GM19395 (cell line): ENCODE measurements around the gene PNMT.
"Not testable (repeated sequence)": the region's sequence is repeated elsewhere in the genome, so short reads cannot be mapped to it uniquely, and the experiment has no call there.

ENCODE experiments used
- ATAC-seq: cut with Tn5 transposase; IDR thresholded peaks from one replicate; pipeline ENCODE4 v1.9.1; 2021; ENCODE audit warnings: mild to moderate bottlenecking, moderate library complexity; ENCODE audit not compliant: unreplicated experiment

Gene PNMT

DNA sequence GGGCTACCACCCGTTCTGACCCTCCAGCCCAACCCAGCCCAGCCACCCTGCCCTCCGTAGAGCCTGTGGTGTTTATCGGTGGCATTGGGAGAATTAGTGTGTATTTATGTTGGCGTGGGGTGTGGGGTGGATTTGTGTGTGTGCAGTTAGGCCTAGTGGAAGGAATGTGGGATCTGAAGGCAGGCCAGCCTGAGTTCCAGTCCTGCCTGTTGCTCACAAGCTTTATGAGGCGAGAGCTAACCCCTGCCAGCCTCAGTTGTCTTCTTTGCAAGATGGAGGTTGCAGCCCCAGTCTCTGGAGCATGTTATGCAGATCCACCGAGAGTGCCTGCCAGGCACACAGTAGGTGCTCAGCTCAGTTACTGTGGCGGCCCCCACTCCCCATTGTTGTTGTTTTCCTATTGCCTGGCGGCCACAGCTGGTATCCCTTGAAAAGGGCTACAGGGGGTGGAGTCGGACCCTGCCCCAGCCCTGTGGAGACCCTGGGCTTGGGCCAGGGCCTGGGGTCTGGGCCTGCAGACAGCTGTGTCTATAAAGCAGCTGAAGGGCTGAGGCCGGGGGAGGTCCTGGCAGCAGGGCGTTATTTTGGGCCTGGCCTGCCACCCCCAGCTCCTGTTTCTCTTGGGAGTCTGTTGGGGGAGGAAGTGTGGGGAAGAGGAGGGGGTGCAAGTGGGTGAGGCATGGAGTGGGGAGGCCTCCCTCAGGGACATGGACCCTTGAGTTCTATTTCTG lies 36.7 kb downstream of the PNMT start:
- no peak for ATAC-seq

GRCh38 chr17:39705786-39706348 lies 37.6 kb downstream of the PNMT start:
- ATAC-seq, result no peak

DNA sequence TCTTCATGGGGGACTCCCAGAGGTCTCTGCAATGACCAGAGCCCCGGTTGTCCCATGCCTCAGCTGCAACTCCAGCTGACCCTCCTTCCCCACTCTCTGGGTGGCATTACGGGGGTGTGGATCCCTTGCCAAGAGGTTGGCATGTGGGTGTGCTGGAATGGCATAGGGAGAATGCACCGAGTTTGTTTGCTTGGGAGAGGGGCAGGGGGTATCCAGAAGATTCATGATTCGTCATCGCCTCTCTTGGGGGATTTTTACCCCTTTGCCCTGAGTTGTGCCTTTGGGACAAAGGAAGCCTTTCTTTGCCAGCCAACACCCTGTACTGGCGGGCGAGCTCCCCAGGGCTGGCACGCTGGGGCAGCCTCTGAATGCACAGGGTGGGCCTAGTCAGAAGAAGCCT lies 38.1 kb downstream of the PNMT start:
- ATAC-seq, result no peak

- no peak for ATAC-seq
Measured at GRCh38 chr17:39706921-39707337, 38.7 kb downstream of the PNMT start.

DNA sequence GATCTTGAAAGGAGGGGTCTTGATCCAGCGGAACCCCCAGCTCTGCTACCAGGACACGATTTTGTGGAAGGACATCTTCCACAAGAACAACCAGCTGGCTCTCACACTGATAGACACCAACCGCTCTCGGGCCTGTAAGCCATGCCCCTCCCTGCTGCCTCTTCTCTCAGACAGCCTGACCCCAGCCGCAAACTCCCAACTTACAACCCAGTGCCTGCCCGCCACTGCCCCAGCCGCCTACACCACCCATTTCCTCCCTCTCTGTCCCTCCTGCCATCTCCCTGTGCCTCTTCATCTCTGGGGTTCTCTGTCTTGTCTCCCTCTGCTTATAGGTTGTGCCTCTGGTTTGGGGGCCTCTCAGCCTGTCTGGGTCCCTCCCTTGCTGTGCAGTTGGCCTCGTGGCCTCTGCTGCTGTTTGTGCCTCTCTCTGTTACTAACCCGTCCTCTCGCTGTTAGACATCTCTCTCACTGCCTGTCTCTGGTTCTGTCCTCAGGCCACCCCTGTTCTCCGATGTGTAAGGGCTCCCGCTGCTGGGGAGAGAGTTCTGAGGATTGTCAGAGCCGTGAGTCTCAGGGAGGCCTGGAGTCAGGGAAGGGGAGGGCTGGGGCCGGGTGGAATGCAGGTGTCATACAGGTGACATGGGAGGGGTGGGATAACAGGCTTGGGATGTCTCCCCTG lies 41.2 kb downstream of the PNMT start:
- no peak for ATAC-seq

- ATAC-seq, result no peak
Measured at GRCh38 chr17:39709998-39710964, 42.0 kb downstream of the PNMT start.

GRCh38 chr17:39711071-39711470 lies 42.8 kb downstream of the PNMT start:
- ATAC-seq, result not testable (repeated sequence)

DNA sequence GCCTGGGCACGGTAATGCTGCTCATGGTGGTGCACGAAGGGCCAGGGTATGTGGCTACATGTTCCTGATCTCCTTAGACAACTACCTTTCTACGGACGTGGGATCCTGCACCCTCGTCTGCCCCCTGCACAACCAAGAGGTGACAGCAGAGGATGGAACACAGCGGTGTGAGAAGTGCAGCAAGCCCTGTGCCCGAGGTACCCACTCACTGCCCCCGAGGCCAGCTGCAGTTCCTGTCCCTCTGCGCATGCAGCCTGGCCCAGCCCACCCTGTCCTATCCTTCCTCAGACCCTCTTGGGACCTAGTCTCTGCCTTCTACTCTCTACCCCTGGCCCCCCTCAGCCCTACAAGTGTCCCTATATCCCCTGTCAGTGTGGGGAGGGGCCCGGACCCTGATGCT lies 43.6 kb downstream of the PNMT start:
- ATAC-seq, result no peak

- no peak for ATAC-seq
Measured at GRCh38 chr17:39714234-39714633, 46.0 kb downstream of the PNMT start.

- ATAC-seq, result no peak
Measured at GRCh38 chr17:39715375-39716072, 47.3 kb downstream of the PNMT start.

DNA sequence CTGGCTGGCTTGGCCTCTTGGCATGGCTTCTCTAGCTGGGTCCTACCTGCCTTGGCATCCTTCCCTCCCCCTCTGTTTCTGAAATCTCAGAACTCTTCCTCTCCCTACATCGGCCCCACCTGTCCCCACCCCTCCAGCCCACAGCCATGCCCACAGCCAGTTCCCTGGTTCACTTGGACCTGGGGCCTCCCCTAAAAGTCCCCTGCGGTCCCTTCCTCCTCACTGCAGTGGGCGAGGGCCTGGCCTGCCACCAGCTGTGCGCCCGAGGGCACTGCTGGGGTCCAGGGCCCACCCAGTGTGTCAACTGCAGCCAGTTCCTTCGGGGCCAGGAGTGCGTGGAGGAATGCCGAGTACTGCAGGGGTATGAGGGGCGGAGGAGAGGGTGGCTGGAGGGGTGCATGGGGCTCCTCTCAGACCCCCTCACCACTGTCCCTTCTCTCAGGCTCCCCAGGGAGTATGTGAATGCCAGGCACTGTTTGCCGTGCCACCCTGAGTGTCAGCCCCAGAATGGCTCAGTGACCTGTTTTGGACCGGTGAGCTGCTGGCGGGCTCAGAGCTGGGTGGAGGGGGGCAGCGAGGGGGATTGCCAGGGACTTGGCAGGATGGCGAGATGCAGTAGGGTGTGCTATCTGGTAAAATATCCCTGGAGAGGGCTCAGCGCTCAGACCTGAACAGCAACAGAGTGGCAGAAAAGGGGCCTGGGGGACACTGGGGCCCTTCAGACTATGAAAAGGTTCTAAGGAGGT lies 48.0 kb downstream of the PNMT start:
- ATAC-seq, result no peak

GRCh38 chr17:39716879-39717536 lies 48.8 kb downstream of the PNMT start:
- no peak for ATAC-seq

- no peak for ATAC-seq
Measured at GRCh38 chr17:39717660-39718059, 49.4 kb downstream of the PNMT start.

- no peak for ATAC-seq
Measured at GRCh38 chr17:39719563-39720355, 51.5 kb downstream of the PNMT start.
